Measurements from ENCODE around the gene ERMAP.

The ERMAP gene, protein sequence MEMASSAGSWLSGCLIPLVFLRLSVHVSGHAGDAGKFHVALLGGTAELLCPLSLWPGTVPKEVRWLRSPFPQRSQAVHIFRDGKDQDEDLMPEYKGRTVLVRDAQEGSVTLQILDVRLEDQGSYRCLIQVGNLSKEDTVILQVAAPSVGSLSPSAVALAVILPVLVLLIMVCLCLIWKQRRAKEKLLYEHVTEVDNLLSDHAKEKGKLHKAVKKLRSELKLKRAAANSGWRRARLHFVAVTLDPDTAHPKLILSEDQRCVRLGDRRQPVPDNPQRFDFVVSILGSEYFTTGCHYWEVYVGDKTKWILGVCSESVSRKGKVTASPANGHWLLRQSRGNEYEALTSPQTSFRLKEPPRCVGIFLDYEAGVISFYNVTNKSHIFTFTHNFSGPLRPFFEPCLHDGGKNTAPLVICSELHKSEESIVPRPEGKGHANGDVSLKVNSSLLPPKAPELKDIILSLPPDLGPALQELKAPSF

DNA sequence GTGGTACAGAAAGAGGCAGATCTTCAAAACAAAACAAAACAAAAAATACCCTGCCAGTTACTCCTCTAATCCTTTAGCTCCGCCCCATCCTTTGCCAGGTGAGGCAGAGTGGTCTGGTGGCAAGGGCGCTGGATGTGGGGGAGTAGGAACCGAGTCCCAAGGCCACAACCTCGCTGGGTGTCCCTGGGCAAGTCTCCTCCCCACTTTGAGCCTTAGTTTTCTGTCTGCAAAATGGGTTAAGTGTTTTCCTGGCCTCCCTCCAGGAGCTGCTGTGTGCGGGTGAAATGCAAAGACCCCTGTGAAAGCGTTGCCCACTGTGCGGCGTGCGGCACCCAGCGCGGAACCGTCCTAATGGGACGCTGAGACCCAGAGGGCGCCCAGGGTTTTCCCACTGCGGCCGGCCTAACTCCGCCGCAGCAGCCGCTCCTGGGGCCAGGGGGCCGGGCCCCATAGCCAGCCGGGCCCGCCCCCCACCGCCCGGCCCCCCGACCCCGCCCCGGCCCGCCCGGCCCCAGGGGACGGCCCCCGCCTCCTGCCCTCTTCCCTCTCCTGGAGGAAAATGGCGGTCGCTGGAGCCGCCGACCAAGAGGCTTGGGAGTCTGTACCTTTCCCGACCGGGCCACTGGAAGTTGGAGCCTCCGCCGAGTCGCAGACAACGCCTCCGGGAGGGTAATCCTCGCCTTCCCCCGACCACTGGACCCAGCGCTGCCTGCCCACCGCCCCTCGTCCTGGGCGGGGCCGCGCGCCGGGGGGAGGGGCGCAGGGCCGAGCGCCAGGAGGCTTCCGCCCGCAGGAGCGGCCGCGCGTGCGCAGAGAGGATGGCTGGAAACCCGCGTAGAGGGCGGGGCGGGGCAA lies at the start of gene ERMAP, which contains the start of gene SVBP:
Gene ERMAP, plus strand, starts transcription at position 538 of the 855 bp plus-strand sequence. CDS start 13,327 bp downstream, outside the sequence.
Gene SVBP, minus strand, starts transcription at position 813 of the 855 bp plus-strand sequence. CDS start 853 bp downstream, outside the sequence.
- DNase-seq (ENCODE audit: low read depth), result peak; percentile 84

DNA sequence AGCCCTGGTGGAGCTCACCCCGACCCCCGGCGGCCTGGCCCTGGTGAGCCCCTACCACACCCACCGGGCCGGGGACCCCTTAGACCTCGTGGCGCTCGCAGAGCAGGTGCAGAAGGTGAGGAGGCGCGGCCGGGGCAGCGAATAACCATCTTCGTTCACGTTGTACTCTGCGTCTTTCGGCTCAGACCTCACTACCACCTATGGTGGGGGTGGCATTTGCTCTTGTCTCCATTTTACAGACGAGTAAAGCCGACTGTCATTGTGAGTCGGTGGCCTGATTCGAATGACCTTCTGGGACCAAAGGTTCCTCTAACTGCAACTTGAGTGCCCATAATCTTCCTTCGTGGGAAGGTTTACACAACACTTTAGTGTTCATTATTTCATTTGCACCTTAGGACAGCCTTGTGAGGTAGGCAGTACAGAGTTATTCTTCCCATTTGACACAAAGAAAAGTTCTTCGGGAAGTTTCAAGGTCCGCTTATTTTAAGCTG lies 49.4 kb upstream of the ERMAP start:
- no peak for DNase-seq (ENCODE audit: low read depth)

DNA sequence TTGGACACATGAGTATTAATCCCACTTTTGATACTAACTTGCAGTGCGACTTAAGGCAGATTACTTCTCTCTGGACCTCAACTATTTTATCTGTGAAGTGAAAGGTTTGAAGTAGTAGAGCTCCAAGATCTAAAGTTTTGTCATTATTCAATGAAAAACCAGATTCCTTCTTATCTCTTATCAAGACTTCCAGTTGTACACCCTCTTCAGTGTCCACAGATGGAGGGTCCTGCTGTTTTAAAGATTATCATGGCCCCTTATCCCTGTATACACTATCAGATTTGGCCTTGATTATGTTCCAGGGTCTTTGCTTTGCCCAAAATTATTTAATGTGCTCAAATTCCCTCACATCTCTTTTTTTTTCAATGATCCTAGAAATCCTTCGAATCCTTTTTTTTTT lies 48.8 kb upstream of the ERMAP start:
- no peak for DNase-seq (ENCODE audit: low read depth)

DNA sequence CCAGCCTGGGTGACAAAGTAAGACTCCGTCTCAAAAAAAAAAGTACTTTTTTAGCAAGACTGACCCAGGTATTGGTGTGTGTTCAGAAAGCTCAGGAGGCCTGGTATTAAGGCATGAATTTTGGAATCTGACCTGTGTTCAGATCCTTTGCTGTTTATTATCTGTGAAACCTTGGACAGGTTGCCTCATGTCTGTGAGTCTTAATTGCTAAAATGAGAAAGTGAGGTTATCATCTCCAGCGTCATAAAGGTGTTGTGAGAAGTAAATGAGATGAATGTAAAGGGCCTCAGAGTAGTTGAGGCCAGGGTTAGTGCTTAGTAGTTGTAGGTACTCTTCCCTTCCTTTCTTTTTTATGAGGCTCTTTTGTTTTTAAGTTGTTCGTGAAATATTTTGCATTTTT lies 47.1 kb upstream of the ERMAP start:
- DNase-seq (ENCODE audit: low read depth), result no peak

DNA sequence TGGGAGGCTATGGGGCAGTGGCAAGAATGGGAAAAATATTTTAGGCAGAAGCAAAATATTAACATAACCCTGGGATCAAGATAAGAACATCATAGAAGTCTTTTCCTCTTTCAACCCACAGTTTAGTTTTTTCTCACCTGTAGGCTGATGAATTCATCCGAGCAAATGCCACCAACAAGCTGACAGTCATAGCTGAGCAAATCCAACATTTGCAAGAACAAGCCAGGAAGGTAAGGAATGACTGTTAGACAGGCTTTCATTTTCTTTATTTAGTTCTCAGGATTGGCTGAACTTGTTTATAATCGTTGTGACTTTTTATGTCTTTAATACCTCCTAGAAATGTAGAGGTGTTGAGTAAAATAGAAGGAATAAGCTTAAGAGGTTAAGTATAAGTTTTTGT lies 43.5 kb upstream of the ERMAP start:
- no peak for DNase-seq (ENCODE audit: low read depth)

DNA sequence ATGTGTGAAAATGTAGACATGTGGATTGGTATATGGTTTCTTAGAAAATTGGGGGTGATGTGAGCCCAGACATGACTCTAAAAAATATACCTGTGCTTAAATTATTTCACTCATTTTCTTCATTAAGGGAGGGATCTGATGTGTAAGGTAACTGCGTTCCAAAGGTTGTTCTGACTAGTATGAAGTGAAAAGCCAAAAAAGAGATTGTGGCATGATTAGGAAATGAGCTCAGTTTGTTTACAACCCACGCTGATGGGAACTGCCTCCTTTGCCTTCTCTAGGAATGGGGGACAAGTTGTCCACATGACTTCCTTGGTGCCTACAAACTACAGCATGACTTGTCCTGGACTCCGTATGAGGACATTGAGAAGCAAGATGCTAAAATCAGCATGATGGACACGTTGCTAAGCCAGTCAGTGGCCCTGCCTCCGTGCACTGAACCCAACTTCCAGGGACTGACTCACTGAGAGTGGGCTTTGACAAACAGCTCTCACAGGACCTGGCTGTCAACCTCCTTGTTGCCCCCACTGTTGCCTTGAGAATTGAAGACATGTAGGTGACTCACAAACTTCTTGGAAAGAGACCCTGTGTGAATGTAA lies 41.9 kb upstream of the ERMAP start:
- DNase-seq (ENCODE audit: low read depth), result no peak

DNA sequence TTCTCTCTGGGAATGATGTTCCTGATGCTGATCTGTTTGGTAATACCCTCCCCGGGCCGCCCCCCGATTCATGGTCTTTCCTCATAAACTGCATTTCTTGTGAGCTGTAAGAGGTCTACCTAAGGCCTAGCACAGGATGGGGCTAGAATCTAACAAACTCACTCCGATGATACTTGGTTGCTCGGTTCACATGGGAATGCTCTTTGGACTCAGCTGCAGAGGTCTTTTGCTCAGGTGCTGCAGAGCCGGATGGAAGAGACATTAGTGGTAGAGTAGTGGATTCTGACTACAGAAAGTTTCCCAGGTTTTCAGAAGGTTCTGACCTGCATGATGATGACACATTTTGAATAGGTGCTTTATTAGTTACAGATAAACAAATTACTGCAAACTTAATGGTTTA lies 40.4 kb upstream of the ERMAP start:
- DNase-seq (ENCODE audit: low read depth), result no peak

DNA sequence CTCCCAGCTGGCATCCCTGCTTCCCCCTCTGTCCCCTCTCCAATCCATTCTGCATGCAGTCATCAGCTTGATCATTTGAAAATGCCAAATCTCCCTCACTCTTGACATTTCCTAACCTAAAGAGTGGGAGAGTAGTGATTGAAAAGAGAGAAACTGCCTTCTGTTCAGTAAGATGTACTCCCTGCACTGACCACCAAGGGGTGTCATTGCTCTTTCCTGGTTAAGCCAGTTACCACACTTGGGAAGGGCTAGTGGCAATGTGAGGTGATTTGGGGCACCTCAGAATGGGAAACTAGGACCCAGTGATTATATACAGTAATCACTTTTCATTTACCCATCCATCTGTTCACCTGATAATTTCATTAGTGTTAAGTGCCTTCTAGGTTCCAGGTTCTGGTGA lies 39.1 kb upstream of the ERMAP start:
- DNase-seq (ENCODE audit: low read depth), result no peak

DNA sequence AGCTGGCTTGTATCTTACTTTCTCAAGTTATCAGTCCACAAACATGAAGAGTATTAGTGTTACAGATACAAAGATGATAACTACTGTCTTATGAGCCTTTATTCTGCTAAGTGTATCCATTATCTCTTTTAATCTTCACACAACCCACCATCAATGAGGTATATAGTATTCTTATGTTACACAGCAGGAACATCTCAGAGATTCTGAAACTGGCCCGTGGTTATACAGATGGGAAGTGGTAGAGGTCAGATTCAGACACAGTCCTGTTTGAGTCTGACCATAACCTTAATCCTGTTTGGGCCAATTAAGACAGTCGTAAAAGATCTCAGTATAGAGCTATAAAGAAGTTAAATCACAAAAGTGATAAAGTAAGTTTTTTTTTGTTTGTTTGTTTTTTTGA lies 37.2 kb upstream of the ERMAP start:
- no peak for DNase-seq (ENCODE audit: low read depth)

DNA sequence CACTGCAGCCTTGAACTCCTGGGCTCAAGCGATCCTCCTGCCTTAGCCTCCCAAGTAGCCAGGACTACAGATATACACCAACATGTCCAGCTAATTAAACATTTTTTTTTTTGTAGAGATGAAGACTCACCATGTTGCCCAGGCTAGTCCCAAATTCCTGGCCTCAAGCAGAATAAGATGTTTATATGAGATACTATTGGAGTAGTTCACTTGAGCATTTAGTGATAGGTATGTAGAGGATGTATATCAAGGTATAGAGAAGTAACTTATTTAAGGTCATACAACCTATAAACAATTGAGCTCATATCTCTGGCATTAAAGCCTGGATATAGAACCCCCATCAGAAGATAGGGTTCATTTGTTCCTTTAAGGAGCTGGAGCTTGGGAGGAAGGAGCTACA lies 36.7 kb upstream of the ERMAP start:
- no peak for DNase-seq (ENCODE audit: low read depth)

DNA sequence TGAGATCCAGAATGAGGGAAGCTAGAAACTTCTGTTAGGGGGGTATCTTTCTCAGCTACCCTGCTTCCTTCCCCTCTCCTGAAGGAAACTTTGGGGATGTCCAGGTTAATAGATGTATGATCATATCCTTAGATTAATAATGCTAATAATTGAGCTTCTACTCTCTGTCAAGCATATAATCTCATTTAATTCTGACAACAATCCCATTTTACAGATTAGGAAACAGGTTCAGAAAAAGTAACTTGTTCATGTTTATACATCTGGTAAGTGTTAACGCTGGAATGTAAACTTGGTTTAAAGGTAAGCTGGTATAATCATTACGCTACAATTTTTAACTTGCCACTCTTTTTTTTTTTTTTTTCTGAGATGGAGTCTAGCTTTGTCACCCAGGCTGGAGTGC lies 33.8 kb upstream of the ERMAP start:
- no peak for DNase-seq (ENCODE audit: low read depth)

DNA sequence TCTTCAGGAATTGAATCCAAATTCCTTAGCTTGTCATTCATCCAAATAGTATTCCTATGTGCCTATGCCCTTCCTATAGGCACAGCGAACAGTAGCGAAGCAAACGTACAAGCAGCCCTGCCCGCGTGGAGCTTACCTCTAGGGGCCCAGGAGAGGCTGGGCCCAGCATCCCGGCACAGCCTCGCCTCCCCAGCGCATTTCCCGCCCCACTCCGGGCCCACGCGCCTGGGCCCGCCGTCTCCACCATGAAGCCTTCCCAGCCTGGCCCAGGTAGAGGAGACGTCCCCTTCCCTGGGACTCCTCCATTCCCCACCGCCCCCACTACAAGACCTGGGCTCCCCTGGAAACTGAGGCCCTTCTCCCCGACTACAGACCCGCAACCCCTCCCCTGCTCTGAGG lies 32.4 kb upstream of the ERMAP start:
- DNase-seq (ENCODE audit: low read depth), result no peak

DNA sequence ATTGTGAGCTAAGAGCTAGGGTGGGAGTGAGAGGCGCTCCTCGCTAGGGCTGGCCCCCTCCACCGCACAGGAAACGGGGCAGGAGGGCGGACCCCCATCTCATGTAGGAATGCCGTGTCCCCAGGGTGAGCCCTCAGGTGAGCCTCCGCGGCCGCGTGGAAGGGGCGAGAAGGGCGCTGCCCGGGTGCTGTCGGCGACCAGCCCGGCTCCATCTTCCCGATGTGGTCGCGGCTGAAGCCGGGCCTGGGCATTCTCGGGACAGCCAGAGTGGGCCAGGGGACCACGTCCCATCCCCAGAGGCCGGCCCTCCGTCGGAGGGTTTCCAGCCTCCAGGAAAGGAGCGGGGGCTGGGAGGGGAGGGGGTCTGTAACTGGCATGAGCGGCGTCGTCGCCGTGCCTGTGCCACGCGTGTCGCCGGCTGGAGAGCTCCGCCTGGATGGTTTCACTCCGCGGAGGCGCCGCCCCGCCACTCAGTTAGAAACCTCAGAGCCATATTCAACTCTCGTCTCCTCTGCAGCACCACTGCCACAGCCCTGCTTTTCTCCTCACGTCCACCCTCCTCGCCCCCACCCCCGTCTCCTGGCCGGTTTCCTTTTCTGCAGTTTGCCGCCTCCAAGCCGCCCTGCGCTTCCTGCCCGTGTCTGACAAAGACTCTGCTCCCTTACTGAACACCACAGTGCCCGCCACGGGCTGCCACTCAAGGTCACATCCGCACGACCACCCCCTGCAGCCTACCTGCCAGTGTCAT lies 31.8 kb upstream of the ERMAP start, which contains the start of gene TMEM269:
Gene TMEM269, plus strand, starts transcription at position 46 of the 748 bp plus-strand sequence. CDS start 4,903 bp downstream, outside the sequence.
- DNase-seq (ENCODE audit: low read depth), result peak; percentile 3

DNA sequence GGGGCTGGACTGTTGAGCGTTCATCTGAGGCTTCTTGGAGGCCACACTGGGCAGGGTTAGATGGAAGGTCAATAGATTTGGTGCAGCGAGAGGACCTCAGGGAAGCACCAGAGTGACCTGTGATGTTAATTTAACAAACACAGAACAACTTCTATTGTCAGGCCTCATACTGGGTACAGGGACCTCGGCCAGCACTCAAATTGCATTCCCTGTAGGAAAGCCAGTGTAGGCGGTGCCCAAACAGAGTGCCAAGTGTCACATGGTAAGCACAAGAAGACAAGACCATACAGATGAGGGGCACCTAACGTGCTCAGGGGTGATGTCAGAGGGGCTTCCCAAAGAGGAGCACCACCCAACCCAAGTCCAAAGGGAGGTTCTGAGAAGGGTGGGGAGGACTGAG lies 30.8 kb upstream of the ERMAP start:
- no peak for DNase-seq (ENCODE audit: low read depth)

DNA sequence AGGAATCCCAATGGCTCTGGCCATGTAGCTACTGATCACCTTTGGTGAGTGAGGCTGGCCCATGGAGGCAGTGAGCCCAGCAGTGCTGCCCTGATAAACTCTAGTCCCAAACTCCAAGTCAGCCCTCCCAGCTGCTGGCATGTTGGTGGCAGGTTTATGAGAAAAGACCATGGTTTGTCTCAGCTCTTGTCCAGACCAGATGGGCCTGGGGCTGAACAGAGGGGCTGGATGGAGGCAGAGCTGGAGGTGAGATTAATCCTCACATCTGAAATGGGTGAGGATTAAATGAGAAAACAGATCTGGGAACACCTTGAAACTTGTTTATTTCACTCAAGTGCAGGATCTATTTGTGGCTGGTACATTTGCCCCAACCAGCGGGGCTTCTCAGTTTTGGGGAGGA lies 28.9 kb upstream of the ERMAP start:
- DNase-seq (ENCODE audit: low read depth), result no peak

DNA sequence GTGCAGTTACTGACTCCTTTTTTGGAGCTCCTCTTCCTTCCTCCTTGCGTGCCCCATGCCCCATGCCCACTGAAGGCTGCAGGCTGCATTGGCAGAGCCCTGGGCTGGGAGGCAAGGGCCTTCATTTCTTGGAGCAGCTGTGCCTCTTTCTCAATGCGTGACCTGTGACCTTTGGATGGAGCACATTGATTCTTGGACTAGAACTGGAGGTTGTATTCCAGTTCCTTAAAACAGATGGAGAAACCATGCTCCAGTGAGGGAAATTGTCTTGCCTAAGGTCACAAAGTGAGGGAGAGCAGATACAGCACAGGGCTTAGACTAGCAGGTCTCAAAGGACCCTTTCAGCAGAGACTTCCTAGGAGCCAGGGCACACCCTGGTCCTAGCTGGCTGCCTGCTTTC lies 23.1 kb upstream of the ERMAP start:
- DNase-seq (ENCODE audit: low read depth), result no peak

DNA sequence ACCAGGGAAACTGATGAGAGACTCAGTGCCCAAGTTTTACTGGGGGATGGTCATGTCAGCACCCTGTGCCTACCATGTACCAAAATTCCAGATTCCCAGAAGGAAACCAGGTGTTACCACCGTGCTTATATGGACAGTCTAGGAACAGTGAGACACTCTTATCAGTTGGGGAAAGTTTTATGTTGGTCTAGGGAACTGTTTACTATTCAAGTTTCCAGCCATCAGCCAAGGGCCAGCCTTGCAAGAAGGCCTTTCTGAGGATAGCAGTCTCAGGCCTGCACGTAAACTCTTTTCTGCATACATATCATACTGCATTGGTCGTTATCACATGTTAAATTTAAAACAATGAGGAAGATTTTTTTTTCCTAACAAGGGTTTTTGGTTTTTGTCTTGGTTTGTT lies 19.5 kb upstream of the ERMAP start:
- no peak for DNase-seq (ENCODE audit: low read depth)

DNA sequence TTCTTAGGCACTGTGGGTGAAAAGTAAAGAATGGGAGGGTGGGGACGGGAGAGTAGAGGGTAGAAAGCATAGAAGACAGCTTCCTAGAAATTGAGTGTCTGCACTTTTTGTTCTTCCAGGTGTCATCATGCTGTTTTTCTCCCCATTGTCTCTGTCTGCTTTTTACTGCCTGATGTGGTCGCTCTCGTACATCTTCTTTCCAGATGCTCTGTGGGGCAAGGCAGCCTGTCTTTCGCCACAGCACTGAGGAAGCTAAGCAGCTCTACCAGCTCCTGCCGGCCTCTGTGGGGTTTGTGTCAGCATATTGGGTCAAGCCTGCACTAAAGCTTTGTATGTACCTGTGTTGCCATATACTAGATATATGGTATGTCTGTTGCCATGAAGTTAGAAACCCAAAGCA lies 18.9 kb upstream of the ERMAP start:
- DNase-seq (ENCODE audit: low read depth), result no peak

DNA sequence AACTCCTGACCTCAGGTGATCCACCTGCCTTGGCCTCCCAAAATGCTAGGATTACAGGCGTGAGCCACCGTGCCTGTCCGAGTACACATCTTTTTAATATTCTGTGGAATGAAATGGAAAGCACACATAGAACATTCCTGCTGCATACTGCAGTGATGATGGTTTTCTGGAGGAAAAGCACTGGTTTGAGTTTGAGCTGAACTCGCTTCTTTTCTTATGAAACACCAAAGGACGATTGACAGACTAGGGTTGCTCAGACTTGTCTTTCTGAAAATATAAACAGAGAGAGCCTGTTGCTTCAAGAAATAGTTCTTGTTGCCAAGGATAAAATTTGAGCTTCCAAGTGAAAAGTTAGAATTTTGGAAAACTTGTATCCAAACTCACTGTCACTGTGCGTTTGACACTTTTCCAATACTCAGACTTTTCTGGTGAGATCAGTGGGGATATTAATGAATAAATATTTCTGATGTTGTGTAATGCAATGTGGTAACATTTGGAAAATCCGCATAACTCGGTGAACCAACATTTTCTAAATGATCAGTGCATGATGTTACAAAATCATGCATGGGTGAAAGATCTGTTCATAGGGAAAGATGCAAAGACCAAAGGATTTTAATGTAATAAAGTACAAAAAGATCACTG lies 15.0 kb upstream of the ERMAP start:
- no peak for DNase-seq (ENCODE audit: low read depth)

DNA sequence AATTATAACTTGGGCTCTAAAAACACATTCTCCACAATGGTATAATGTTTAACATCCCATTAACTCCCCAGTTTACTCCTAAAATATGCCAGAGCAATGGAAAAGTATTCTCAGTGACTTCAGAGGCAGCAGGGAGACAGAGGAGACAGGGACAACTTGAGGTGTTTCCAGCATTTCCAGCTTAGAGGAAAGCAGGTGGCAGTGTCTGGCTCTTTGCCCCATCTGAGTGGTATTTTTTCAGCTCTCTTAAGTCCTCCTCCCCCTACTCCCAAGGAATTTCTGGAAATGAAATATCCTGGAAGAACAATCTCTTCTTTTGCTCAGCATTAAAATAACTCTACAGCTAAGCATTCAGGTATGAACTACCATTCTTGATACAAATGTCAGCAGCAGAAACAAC lies 10.8 kb upstream of the ERMAP start:
- no peak for DNase-seq (ENCODE audit: low read depth)

DNA sequence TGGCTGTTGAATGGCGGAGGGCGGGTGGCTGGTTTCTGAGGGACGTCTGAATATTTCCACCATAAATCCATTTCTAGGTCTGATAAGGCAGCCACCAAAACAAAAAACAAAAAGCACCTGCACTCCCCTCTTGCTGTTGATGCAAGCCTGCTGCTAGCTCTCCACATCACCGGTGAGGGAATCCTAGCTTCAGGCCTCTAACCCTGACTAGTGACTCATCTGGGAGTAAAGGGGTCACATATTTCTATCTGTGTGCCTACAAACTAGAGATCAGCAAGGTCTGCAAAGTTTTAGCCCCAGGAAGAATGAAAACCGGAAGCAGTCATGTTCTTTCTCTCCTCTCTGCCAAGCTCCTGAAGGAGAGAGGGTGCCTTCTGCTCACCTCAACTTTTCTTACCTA lies 10.3 kb upstream of the ERMAP start:
- DNase-seq (ENCODE audit: low read depth), result no peak
